Endothelial cell (in vitro differentiated cells): ENCODE measurements around the gene HSDL2. TPM values are rescaled to one million over a fixed set of nuclear protein-coding genes. Genes with fewer than 3 reads are reported as not detected.
"Not testable (repeated sequence)": the region's sequence is repeated elsewhere in the genome, so short reads cannot be mapped to it uniquely, and the experiment has no call there.

Experiments
- DNase-seq: peaks from one replicate; pipeline ENCODE4 v3.0.0; 2021; ENCODE audit warnings: low spot score
- H3K27ac Mint-ChIP-seq: one replicate; pipeline ENCODE4 v1.8.0; 2021; ENCODE audit warnings: mixed read lengths, inconsistent platforms; ENCODE audit not compliant: unreplicated experiment
- H3K27me3 Mint-ChIP-seq: one replicate; pipeline ENCODE4 v1.8.0; 2021; ENCODE audit warnings: mild to moderate bottlenecking, moderate library complexity, mixed read lengths, inconsistent platforms; ENCODE audit not compliant: unreplicated experiment
- H3K36me3 Mint-ChIP-seq: one replicate; pipeline ENCODE4 v1.8.0; 2021; ENCODE audit warnings: mild to moderate bottlenecking, low read depth, mixed read lengths, inconsistent platforms; ENCODE audit not compliant: unreplicated experiment
- H3K4me1 Mint-ChIP-seq: one replicate; pipeline ENCODE4 v1.8.0; 2021; ENCODE audit warnings: mild to moderate bottlenecking, mixed read lengths, inconsistent platforms; ENCODE audit not compliant: unreplicated experiment
- H3K4me3 Mint-ChIP-seq: one replicate; pipeline ENCODE4 v1.8.0; 2021; ENCODE audit warnings: mild to moderate bottlenecking, mixed read lengths, inconsistent platforms; ENCODE audit not compliant: unreplicated experiment
- H3K9me3 Mint-ChIP-seq: one replicate; pipeline ENCODE4 v1.8.0; 2021; ENCODE audit warnings: mixed read lengths, inconsistent platforms; ENCODE audit not compliant: unreplicated experiment
- total RNA-seq: library from RNA; stranded (reverse); fragmentation: NEBNext Ultra II Directional; extraction: Animal tissue kit (Norgen Biotek cat#: 25700); gene quantifications from one replicate; pipeline ENCODE4 v1.2.1, GENCODE V29; 2021; ENCODE audit not compliant: unreplicated experiment
- TF ChIP-seq, protein P1 (sequence below): fragments of 200-600 bp; sonication (generic); IDR thresholded peaks from one replicate; pipeline ENCODE4 v1.5.0; 2021; ENCODE audit warnings: antibody characterized with exemption; ENCODE audit not compliant: unreplicated experiment

Gene HSDL2
- total RNA-seq, 1 donor from 2014 or later: 7.9 TPM

DNA sequence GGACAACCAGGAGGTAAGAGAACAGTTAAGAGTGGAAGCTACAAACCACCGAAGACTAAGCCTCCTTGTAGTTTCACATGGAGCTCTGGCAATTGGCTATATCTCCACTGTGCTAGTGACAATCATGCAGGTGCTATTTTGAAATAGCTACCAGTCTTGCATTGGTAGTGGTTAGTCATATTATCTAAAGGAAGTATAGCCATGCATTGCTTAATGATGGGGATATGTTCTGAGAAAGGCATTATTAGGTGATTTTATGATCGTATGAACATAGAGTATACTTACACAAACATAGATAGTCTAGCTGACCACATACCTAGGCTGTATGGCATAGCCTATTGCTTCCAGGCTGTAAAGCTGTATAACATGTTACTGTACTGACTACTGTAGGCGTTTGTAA, 28.4 kb downstream of the HSDL2 start:
- Mint-ChIP-seq H3K4me1 (no peaks in the 10 kb centered on the region), H3K27me3 (no peaks in the 10 kb centered on the region), H3K4me3 (no peak overlapping the region), H3K9me3 (no peaks in the 10 kb centered on the region), H3K36me3 (no peaks in the 10 kb centered on the region), H3K27ac (no peak overlapping the region)
- TF ChIP-seq, protein P1, sequence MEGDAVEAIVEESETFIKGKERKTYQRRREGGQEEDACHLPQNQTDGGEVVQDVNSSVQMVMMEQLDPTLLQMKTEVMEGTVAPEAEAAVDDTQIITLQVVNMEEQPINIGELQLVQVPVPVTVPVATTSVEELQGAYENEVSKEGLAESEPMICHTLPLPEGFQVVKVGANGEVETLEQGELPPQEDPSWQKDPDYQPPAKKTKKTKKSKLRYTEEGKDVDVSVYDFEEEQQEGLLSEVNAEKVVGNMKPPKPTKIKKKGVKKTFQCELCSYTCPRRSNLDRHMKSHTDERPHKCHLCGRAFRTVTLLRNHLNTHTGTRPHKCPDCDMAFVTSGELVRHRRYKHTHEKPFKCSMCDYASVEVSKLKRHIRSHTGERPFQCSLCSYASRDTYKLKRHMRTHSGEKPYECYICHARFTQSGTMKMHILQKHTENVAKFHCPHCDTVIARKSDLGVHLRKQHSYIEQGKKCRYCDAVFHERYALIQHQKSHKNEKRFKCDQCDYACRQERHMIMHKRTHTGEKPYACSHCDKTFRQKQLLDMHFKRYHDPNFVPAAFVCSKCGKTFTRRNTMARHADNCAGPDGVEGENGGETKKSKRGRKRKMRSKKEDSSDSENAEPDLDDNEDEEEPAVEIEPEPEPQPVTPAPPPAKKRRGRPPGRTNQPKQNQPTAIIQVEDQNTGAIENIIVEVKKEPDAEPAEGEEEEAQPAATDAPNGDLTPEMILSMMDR: no peak
- DNase-seq: no peak

DNA sequence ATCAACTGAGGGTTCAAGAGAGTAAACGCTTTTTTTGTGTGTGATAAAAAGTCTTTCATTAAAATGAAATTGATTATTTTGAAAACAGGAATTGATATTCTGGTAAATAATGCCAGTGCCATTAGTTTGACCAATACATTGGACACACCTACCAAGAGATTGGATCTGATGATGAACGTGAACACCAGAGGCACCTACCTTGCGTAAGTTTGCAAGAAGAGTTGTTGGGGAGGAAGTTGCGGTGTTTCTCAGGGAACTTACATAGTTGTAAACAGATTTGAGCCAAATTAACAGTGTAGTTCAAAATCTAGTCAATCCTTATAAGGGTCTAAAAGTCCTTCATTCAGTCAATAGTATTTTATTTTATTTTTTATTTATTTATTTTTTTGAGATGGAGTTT, 28.9 kb downstream of the HSDL2 start:
- TF ChIP-seq, protein P1: no peak
- Mint-ChIP-seq H3K27ac (no peak overlapping the region), H3K4me1 (no peaks in the 10 kb centered on the region), H3K27me3 (peaks cover under 1% of the 10 kb centered on the region), H3K36me3 (no peaks in the 10 kb centered on the region), H3K4me3 (no peak overlapping the region), H3K9me3 (no peaks in the 10 kb centered on the region)
- no peak for DNase-seq

DNA sequence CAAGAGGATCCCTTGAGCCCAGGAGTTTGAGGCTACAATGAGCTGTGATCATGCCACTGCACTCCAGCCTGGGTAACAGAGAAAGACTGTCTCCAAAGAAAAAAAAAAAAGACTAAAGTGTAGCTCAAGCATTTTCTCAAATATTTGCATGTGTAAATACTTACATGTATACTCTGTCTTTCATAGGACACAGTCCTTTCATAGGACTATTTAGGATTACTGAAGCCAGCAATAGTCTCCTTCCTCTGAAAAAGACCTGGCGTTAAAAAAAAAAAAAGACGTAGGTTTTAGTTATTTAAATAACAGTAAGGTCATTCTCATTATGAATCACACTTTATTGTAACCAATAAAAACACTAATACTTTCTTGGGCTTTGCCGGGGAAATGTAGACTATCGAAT, 29.9 kb downstream of the HSDL2 start:
- TF ChIP-seq, protein P1: no peak
- DNase-seq: no peak
- no peaks in the 10 kb centered on the region for H3K9me3 Mint-ChIP-seq
- no peaks in the 10 kb centered on the region for H3K4me1 Mint-ChIP-seq
- H3K27me3 Mint-ChIP-seq: peaks cover 1% of the 10 kb centered on the region
- no peak overlapping the region for H3K27ac Mint-ChIP-seq
- H3K36me3 Mint-ChIP-seq: no peaks in the 10 kb centered on the region
- H3K4me3 Mint-ChIP-seq: no peak overlapping the region

GRCh38 chr9:112411626-112412027, 31.7 kb downstream of the HSDL2 start:
- Mint-ChIP-seq H3K9me3 (no peaks in the 10 kb centered on the region), H3K27ac (no peak overlapping the region), H3K27me3 (peaks cover 1% of the 10 kb centered on the region), H3K4me1 (no peaks in the 10 kb centered on the region), H3K4me3 (no peak overlapping the region), H3K36me3 (no peaks in the 10 kb centered on the region)
- TF ChIP-seq, protein P1: no peak
- no peak for DNase-seq

- not testable (repeated sequence) for H3K27me3 Mint-ChIP-seq, H3K36me3 Mint-ChIP-seq, H3K4me3 Mint-ChIP-seq, H3K4me1 Mint-ChIP-seq, H3K9me3 Mint-ChIP-seq, H3K27ac Mint-ChIP-seq, DNase-seq
Observed at GRCh38 chr9:112413728-112414127, 33.8 kb downstream of the HSDL2 start.

DNA sequence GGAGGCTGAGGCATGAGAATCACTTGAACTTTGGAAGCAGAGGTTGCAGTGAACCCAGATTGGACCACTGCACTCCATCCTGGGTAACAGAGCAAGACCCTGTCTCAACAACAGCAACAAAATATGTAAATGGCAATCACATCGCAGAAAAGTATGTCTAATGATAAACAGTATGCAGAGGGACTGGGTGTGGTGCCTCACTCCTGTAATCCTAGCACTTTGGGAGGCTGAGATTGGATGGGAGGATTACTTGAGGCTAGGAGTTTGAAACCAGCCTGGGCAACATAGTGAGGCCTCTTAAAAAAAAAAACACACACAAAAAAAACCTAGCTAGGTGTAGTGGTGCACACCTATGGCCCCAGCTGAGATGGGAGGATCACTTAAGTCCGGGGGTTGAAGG, 40.3 kb downstream of the HSDL2 start:
- Mint-ChIP-seq H3K27me3 (no peaks in the 10 kb centered on the region), H3K4me3 (no peak overlapping the region), H3K36me3 (no peaks in the 10 kb centered on the region), H3K27ac (no peak overlapping the region), H3K4me1 (no peaks in the 10 kb centered on the region), H3K9me3 (no peaks in the 10 kb centered on the region)
- TF ChIP-seq, protein P1: no peak
- no peak for DNase-seq
